Fibroblast of pulmonary artery (primary cell): ENCODE results near the gene PLA2G4E.

Experiments used
- DNase-seq: peaks from one replicate; pipeline ENCODE4 v3.0.0-alpha.2; 2010; ENCODE audit warnings: low read depth
- H3K4me3 ChIP-seq: replicated peaks from 2 replicates; pipeline ENCODE4 v1.5.1; 2011; ENCODE audit warnings: low read depth, mild to moderate bottlenecking, control low read depth, low read length, moderate library complexity
- TF ChIP-seq, protein P1 (sequence below): IDR thresholded peaks from 2 replicates; pipeline ENCODE4 v1.5.1; 2011; ENCODE audit warnings: mild to moderate bottlenecking, control low read depth, low read length, inconsistent platforms; ENCODE audit errors: missing control alignments

The PLA2G4E gene

DNA sequence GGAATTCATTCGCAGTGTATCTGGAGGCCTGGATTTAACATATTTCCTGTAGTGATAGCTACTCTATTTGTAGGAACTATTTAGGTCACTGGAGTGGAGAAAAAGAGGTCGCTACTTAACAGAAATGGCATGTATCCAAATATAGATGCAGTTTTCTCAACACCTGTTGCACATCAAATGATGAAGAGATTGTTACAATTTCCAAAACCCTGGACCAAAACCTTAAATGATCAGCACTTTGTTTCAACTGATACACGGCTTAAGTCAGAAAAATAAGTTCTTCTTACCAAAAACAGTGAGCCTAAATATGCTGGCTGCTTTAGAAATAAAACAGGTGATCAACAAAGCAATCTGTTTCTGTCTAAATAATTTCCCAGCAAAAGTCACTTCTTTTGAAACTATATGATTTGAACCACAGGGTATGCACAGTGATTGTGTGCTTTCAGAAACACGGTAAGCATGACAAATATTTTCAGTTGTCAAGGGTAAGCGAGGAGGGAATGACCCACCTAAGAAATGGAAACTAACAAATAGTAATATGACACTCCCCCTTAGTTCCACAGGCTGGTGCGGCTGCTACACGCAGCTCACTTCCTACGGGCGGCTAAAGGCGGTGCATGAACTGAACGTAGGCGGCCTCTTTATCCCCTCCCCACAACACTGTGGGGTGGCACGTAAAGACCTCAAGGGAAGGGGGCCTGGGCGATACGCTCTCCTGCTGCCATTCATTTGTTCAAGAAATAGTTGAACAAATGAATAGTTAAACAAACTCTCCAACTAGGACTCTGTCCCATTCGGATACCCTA is 49.5 kb downstream of the PLA2G4E start:
- TF ChIP-seq, protein P1, sequence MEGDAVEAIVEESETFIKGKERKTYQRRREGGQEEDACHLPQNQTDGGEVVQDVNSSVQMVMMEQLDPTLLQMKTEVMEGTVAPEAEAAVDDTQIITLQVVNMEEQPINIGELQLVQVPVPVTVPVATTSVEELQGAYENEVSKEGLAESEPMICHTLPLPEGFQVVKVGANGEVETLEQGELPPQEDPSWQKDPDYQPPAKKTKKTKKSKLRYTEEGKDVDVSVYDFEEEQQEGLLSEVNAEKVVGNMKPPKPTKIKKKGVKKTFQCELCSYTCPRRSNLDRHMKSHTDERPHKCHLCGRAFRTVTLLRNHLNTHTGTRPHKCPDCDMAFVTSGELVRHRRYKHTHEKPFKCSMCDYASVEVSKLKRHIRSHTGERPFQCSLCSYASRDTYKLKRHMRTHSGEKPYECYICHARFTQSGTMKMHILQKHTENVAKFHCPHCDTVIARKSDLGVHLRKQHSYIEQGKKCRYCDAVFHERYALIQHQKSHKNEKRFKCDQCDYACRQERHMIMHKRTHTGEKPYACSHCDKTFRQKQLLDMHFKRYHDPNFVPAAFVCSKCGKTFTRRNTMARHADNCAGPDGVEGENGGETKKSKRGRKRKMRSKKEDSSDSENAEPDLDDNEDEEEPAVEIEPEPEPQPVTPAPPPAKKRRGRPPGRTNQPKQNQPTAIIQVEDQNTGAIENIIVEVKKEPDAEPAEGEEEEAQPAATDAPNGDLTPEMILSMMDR = no peak
- H3K4me3 ChIP-seq = peak overlapping the region; percentile 84
- peak; percentile 67 for DNase-seq

DNA sequence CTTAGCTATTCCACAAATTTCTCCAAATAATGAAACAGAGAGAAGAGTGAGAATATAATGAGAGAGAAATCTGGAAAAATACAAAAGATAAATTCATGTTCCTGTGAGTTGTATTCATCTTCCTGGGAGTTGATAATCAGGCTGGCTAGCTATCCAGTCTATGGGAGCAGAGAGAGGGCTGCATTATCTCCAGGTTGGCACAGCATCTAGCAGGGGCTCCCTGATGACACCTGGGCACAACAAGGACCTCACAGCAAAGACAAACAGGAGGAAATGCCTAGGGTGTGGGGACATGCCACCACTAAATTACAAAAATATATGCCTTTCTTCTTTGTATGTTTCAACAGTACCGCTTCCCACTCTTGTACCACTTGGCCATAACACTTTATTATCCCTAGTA is 50.4 kb downstream of the PLA2G4E start:
- peak overlapping the region; percentile 8 for H3K4me3 ChIP-seq
- TF ChIP-seq, protein P1 = no peak
- no peak for DNase-seq

DNA sequence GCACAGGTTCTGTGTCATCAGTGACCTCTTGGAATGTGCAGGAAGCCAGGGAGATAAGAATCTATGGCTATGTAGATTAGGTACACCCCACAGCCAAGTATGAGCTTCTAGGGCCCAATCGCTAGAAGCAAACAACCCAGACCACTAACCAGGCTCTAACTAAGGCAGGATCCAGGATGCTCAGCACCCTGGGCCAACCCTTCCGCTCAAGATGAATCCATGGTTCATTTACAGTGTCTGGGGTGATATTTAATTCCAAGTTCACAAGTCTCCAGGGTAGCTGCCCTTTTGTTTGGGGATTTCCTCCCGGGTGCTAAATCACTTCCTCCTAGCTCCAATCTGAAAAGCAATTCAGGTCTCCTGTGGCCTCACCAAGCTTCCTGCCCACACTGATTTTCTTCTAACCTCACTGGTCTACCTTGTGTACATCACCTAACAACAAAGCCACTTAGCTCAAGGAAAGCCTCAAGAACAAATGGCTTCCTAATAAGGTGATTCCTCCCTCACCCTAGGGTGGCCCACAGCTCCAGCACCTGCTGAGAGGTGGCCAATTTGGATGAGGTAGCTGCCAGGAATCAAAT is 50.9 kb downstream of the PLA2G4E start:
- no peak for DNase-seq

DNA sequence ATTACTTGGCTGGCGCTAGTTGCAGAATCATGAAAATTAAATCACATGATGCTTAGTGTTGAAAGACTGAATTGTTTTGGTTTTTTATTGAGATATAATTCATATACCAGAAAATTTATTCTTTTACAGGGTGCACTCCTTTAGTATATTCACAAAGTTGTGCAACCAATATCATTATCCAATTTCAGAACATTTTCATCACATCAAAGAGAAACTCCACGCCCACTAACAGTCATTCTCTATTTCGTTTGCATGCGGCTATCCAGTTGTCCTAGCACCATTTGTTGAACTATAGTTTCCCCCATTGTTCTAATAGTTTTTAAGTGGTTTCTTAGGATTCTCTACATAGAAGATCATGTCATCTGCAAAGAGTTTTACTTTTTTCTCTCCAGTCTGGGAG is 52.1 kb downstream of the PLA2G4E start:
- TF ChIP-seq, protein P1 = no peak
- no peak for DNase-seq
- H3K4me3 ChIP-seq = no peak overlapping the region

More for the DNA sequence above, 50.9 kb downstream of the PLA2G4E start:
- H3K4me3 ChIP-seq = no peak overlapping the region
- TF ChIP-seq, protein P1 = no peak

DNA sequence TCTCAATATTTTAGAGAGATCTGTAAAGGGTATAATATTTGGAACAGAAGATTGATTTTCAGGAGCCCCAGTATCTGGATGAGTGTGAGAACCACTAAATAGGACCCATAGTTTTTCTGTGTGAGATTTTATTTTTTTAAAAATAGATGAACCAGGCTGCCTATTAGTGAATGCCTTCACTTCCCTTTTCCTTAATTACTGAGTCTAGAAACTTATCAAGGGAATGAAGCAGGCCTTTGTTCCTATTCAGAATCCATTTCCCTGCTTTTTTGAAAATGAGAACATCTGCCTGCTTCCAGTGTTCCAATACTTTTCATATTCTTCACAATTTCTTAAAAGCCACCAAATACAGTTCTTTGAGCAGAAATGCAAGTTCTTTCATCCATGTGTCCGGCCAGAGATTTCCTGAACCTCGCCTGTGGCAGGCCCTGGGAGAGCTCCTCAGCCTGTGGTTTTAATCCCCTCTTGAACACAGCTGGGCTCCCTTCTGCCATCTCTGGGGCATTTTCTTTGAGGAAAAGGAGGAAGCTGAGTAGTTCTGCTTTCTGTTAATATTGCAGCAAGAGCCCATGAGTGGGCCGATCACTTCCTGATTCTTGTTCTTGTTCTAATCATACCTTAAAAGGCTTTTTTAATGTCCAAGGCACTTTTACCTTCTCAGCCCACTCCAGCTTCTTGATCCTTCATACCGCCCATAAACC is 53.2 kb downstream of the PLA2G4E start:
- no peak overlapping the region for H3K4me3 ChIP-seq
- DNase-seq = peak; percentile 73
- TF ChIP-seq, protein P1 = no peak

DNA sequence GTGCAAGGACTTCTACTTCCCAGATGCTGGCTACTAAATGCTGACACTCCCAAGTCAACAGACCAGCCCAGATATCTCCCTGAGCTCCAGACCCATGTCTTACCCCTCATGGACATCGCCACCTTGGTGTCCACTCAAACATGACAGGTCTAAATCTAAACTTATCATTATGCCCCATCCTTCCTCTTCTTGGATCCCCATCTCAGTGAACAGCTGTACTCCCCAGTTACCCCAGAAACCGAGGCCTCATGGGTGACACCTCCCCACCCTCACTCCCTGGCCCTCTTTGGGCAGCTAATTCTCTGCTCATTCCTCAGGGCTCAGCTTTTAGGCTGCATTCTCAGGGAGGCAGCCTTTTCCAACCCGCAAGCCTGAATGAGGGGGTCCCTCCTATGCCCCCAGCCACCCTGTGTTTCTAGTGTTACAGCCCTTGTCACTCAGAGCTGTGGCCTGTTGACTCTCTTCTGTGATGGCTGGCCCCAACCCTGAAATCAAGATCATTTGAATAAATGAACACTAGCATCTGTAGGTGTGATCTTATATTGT is 53.8 kb downstream of the PLA2G4E start:
- DNase-seq = no peak
- TF ChIP-seq, protein P1 = no peak
- no peak overlapping the region for H3K4me3 ChIP-seq
